Measurements from ENCODE around the gene GALNS.

DNA sequence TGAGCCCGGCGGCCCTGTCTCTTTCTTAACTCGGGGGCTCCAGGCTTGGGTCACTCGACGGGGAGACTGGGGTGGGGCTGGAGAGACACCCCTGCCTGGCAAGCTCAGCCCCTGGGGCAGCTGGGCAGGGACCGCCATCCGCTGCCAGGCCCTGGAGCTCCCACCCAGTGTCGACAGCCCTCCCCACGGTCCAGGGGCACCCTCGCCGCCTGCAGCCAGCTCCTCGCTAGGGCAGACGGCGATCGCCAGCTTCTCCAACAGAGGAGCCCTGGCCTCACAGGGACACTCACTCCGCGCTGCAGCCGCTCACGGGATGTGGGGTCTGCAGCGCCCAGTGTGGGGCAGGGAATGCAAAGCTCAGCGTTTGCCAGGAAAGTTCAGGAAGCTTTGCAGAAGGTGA lies 29.0 kb downstream of the GALNS start:
- TF ChIP-seq, protein P1, sequence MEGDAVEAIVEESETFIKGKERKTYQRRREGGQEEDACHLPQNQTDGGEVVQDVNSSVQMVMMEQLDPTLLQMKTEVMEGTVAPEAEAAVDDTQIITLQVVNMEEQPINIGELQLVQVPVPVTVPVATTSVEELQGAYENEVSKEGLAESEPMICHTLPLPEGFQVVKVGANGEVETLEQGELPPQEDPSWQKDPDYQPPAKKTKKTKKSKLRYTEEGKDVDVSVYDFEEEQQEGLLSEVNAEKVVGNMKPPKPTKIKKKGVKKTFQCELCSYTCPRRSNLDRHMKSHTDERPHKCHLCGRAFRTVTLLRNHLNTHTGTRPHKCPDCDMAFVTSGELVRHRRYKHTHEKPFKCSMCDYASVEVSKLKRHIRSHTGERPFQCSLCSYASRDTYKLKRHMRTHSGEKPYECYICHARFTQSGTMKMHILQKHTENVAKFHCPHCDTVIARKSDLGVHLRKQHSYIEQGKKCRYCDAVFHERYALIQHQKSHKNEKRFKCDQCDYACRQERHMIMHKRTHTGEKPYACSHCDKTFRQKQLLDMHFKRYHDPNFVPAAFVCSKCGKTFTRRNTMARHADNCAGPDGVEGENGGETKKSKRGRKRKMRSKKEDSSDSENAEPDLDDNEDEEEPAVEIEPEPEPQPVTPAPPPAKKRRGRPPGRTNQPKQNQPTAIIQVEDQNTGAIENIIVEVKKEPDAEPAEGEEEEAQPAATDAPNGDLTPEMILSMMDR (conservative IDR thresholded peaks at IDR 0.05; ENCODE audit: low read length) = no peak
- no peak for TF ChIP-seq EZH2phosphoT487 (IDR thresholded peaks at IDR 0.05; ENCODE audit: borderline replicate concordance, low read depth, low read length)
